ENCODE measurements around the gene CCDC188. TPM values are rescaled to one million over a fixed set of nuclear protein-coding genes. Genes with fewer than 3 reads are reported as not detected.
A peak's percentile ranks its signal among the peaks of the same experiment; 100 is the strongest.

CCDC188 gene
- total RNA-seq, 1 experiment from 2014 or later, result not detected

GRCh38 chr22:20196094-20196842 lies 45.4 kb upstream of the CCDC188 start (continued):
- TF ChIP-seq AR (CRISPR knock-in tag; IDR thresholded peaks at IDR 0.05) (no peak), ETV6 (CRISPR knock-in tag; IDR thresholded peaks at IDR 0.05) (no peak), NFYB (CRISPR knock-in tag; conservative IDR thresholded peaks at IDR 0.05; ENCODE audit: low read depth) (no peak), SMAD4 (CRISPR knock-in tag; IDR thresholded peaks at IDR 0.05) (no peak), ATF2 (CRISPR knock-in tag; IDR thresholded peaks at IDR 0.05; ENCODE audit: borderline replicate concordance, low read depth) (no peak), ZMAT4 (CRISPR knock-in tag; IDR thresholded peaks at IDR 0.05) (no peak), E2F4 (CRISPR knock-in tag; IDR thresholded peaks at IDR 0.05; ENCODE audit: borderline replicate concordance, low read depth) (no peak), TEAD1 (CRISPR knock-in tag; IDR thresholded peaks at IDR 0.05) (no peak), JUN (CRISPR knock-in tag; IDR thresholded peaks at IDR 0.05) (no peak)

GRCh38 chr22:20194681-20195593 lies 44.1 kb upstream of the CCDC188 start:
- TF ChIP-seq ESRRA (CRISPR knock-in tag; IDR thresholded peaks at IDR 0.05; ENCODE audit: borderline replicate concordance) (no peak), USF1 (CRISPR knock-in tag; IDR thresholded peaks at IDR 0.05) (no peak), ETV6 (CRISPR knock-in tag; IDR thresholded peaks at IDR 0.05) (no peak), EMX1 (CRISPR knock-in tag; IDR thresholded peaks at IDR 0.05) (no peak), ZNF671 (CRISPR knock-in tag; IDR thresholded peaks at IDR 0.05) (no peak), NFATC4 (CRISPR knock-in tag; IDR thresholded peaks at IDR 0.05) (no peak), ATF2 (CRISPR knock-in tag; IDR thresholded peaks at IDR 0.05; ENCODE audit: borderline replicate concordance, low read depth) (no peak), USF2 (CRISPR knock-in tag; IDR thresholded peaks at IDR 0.05) (no peak), HMGA2 (CRISPR knock-in tag; IDR thresholded peaks at IDR 0.05) (no peak), NR2C2 (CRISPR knock-in tag; IDR thresholded peaks at IDR 0.05) (no peak), SMAD4 (CRISPR knock-in tag; IDR thresholded peaks at IDR 0.05) (no peak), ZNF317 (CRISPR knock-in tag; IDR thresholded peaks at IDR 0.05; ENCODE audit: borderline replicate concordance, low read depth) (no peak), FOXP1 (CRISPR knock-in tag; IDR thresholded peaks at IDR 0.05; ENCODE audit: borderline replicate concordance) (no peak), ZMAT4 (CRISPR knock-in tag; IDR thresholded peaks at IDR 0.05) (no peak), ZNF512 (CRISPR knock-in tag; IDR thresholded peaks at IDR 0.05; ENCODE audit: borderline replicate concordance) (no peak), NR1H2 (CRISPR knock-in tag; IDR thresholded peaks at IDR 0.05) (no peak)
- ATAC-seq (peak; percentile 60; the same call in 1 of the 2 replicates), DNase-seq (ENCODE audit: low spot score) (no peak)
- H3K27ac Mint-ChIP-seq, result no peak overlapping the region
- no peak overlapping the region for H3K4me3 Mint-ChIP-seq
- no peaks in the 10 kb centered on the region for H3K4me1 Mint-ChIP-seq
- ChIA-PET CTCF (interaction anchor here (0.8 to 5.7 kb wide), 13 partner anchors 8 to 125 kb away, joined by 3 to 25 read pairs (median 4); partner anchors contain the start of gene DGCR6L), POLR2A (no interaction called here)
- no peaks in the 10 kb centered on the region for H3K36me3 Mint-ChIP-seq
- H3K9me3 Mint-ChIP-seq, result no peaks in the 10 kb centered on the region
- H3K27me3 Mint-ChIP-seq (ENCODE audit: low read depth), result no peaks in the 10 kb centered on the region

All from WTC11 (cell line).